Fibroblast of skin of right quadriceps (primary cell): ENCODE data around the gene TWF2.

Experiments used
- DNase-seq: peaks from one replicate; pipeline ENCODE4 v3.0.0-alpha.2; 2013

The TWF2 gene

DNA sequence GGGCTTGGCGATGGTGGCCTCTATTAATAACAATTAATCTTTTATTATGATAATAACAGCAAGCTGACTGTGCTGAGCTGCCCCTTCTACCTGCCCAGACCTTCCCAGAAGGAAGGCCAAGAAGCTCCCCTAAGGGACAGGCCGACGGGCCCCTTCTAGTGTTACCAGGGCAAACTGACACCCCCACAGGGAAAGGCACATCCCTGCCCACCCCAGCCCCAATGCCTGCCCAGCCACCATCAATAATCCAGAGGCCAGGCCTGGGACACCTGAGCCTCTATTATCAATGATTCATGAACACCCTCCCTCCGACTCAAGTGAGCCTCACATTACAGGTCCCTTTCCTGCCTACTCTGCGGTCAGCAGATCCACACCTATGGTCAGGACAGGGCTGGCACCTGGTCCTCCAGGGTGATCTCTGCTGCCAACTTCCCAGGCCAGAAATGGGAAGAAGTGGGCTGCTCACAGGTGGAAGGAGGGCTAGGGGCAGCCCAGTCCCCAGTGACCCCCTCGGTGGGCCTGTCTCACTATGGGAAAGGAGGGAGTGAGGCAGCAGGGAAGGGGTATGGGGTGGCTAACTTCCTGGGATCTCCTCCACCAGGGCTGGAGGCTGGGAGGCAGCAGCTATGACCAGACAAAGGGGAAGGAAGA is 1.8 kb downstream of the TWF2 start:
- DNase-seq = no peak

DNA sequence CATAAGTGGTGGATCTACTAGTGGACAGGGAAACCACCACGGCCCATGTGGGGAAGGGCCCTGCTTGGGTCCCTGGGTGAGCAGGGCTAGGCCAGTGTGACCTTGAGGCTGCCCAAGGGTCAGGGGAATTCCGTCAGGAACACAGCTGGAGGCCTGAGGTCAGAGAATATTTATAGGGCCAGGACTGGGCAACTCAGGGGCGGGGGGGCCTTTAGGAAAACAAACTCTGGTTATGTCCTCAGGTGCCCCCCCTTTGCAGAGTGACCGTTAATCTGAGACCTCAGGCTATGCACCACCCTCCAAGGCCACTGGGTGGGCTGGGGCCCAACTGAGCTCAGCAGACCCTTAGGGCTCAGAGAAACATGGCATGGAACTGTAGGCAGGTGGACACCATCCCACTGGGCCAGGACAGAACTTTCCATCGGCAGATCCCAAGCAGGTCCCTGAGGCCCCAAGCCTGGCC is 2.5 kb downstream of the TWF2 start:
- DNase-seq = no peak

DNA sequence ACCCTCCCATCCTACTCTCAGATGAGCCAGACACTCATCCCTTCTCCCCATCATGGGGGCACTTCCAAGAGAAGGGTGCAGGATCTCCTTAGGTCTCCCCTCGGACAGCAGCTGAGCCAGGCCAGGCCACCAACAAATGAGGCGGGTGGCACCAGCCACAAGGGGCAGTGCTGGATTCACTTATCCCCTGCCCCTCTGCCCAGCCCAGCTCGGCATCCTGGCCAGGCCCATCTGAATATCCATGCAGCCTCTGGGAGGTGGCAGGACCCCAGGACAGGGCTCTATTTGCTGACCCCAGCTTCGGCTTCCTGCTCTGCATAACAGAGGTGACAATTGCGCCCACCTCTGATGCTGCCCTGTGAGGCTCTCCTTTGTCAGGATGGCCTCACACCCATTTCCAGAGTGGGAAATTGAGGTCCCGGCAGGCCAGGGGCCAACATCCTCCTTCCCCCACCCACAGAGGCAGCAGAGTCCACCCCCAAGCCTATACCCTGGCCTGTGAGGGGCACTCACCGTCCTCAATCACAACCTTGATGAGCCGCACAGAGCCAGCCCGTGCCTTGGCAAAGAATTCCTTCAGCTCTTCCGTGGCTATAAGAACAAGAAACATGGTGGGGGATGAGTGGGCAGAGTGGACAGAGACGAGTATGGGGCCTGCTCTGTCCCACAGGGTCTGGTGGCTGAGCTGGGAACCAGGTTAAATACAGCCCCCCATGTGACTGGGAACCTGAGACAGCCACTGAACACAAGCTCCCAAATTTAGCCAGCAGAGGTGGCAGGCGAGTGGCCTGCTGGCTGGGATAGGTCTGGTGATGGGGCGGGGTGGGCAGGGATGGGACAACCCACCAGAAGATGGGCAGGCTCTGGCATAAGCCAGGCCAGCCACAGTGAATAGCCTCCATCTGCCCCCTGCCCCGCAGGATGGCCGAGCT is 4.2 kb downstream of the TWF2 start:
- no peak for DNase-seq

GRCh38 chr3:52233968-52234367 is 5.0 kb downstream of the TWF2 start:
- DNase-seq = no peak

DNA sequence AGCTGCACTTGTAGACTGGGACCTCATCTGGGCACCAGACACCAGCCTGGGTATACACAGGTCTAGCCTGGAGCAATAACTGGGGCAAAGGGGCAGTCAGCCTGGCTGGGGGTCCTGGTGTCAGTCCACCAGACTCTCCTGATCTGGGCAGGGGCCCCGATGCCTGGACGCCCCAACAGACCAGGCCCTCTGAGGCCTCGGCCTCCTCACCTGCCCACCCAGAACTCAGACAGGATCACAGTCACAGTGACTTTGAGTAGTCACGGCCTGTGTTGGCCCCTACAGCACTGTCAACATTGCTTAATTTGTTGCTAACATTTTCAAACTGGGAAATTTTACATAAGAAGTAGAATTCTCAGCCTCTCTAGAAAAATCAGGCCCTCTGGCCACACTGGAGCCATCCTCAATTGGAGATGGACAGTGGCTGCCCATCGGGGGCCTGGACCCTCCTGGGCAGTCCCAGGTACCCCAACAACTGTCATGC is 5.8 kb downstream of the TWF2 start:
- DNase-seq = no peak

DNA sequence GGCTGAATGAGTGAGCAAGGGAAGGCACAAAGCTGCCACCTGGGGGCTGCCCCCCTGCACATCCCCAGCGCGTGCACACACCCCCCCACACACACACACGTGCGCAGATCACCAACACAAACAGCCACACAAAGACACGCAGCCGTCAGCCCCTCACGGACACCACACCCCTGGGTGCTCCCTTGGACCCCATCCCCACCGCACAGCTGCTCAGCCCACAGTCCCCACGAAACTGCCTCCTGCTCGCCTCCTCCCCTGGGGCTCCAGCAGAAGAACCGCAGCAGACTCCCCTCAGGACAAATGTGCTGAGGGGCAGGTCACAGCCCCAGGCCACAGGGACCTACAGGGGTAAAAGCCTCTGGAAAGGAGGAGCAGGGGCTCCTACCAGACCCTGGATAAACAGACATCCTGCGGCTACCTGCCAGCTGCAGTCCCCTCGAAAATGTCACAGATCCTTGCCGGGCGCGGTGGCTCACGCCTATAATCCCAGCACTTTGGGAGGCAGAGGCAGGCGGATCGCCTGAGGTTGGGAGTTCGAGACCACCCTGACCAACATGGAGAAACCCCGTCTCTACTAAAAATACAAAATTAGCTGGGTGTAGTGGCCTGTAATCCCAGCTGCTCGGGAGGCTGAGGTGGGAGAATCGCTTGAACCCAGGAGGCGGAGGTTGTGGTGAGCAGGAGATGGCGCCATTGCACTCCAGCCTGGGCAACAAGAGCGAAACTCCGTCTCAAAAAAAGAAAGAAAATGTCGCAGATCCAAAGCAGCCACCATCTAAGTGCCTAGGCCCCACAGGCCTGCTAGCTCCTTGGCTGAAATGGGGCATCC is 6.5 kb downstream of the TWF2 start:
- no peak for DNase-seq

GRCh38 chr3:52231502-52232278 is 7.3 kb downstream of the TWF2 start:
- peak; percentile 36 for DNase-seq

DNA sequence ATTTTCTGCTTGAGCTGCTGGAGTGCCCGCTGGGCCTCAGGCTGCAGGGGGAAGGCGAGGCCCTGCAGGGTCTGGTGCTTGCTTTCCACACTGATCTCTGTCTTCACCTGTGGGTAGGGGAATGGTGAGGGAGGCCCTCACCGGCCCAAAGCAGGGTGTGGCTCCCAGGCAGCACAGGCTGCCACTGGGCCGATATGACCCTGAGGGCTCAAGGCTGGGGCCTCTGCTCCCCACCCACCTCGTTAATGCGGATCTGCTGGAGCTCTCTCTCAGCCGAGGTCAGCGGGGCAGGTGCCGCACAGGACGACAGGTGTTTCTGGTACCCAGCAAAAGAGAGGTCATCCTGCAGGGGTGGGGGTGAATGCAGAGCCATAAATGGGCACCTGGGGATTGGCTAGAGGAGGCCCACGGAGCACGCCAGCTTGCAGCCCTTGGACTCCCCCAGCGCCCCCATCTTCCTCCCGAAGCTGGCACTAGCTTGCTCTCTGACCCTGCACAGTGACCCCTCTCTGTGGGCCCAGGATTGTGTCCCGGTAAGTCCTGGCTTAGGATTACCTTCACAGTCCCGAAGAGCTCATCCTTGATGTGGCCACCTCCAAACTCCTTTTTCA is 8.0 kb downstream of the TWF2 start:
- DNase-seq = no peak

DNA sequence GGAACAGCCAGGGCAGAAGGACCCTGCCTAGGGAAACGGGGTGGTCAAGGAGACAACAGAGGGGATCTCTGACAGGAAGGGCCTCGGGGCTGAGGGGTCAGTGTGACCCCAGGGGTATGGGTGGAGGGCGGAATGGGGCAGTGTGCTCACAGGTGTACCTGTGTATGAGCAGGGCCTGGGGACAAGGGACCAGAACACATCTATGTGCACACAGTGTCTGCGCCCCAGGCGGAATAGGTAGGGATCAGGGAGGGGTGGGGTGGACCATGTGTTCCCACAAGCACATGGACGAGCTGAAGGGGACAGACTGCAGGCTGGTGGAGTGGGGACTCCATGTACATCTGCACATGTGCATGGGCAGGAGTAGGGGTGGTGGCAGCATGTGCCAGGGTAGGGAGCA is 8.5 kb downstream of the TWF2 start:
- no peak for DNase-seq

- DNase-seq = no peak
These were observed 9.3 kb downstream of the TWF2 start for GRCh38 chr3:52229656-52230055.

DNA sequence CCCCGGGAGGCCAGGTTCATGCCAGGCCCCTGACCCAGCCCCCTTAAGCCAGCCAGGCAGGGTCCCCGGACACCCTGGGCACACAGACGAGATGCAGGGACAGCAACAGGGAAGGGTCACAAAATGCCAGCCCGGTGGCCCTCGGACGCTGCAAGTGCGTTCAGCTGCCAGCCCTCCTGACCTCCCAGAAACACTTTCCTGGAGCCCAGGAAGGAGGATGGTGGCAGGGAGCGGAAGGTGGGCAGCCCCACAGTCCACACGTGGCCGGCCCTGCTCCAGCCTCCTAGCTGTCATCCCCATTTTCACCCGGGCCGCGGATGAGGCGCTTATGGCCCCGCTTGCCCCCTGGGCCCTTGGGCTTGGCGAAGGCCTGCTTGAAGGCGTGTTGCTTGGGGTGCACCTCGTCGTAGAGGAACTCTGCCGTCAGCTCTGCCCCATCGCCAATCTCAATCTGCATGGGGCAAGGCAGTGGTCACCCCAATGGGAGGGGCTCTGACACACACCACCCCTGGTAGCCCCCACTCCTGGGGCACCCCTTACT is 10.1 kb downstream of the TWF2 start:
- no peak for DNase-seq

DNA sequence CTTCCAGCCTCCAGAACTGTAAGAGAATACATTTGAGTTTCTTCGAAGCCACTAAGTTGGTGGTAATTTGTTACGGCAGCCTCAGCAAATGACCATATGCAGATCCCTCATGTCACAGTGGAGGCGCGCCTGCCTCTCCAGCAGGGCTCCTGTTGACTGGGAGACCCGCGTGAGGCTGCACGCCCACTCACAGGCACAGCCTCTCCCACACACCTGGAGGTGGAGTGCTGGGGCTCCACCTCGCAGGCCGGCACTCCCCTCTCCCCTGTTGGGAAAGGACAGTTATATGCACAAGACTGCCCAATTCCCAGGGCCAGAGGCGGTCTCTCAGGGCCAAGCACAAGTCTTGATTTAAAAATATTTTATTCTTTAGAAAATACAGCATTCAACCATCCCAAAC is 10.7 kb downstream of the TWF2 start:
- DNase-seq = no peak

DNA sequence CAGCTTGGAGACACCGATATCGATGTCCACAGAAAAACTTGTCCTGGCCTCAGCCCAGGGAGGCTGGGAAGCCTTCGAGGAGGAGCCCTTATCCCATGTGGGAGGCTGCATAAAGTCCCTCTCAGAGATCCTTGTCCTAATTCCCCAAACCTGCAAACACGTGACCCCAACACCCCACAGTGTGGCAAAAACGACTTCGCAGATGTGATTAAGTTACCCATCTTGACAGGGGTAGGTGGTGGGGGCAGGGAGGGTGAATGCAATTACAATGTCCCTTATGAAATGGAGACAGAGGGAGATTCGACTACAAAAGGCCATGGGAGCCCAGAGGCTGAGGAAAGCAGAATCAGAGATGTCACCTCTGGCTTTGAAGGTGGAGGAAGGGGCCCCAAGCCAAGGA is 11.2 kb downstream of the TWF2 start:
- DNase-seq = no peak

GRCh38 chr3:52227117-52227516 is 11.8 kb downstream of the TWF2 start:
- DNase-seq = no peak

GRCh38 chr3:52226229-52226817 is 12.6 kb downstream of the TWF2 start:
- no peak for DNase-seq

DNA sequence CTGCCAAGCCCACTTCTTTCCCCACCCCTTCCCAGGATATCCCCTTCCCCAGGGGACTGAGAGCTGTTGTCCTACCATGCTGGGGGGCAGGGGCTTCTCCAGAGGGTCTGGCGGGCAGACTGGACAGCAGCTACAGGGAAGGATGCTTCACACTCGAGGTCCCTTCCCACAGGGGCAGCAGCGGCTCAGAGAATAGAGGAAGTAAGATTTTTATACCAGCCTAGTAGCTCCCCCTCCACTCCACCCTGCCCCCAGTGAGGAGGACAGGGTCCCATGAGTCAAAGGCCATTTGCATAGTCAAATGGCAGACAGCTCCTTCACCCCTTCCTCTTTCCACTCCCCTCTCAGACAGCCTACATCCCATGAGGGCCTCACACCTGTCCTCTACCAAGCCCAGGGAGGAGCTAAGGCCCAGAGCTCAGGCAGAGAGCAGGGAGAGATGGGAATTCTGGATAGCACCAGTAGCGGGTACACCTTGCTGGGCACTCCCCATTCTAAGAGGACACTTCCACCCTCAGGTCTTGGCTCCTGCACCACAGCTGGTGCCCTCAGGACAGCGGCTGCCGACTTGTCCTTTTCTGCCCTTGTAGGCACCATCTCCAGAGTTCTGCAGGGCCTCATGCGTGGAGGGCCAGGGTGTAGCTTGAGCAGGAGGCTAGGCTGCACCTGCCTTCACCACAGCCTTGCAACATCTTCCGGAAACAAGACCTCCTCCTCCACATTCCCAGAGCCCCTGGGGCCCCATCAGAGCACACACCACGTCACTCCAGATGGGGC is 13.3 kb downstream of the TWF2 start, which contains the start of gene TLR9:
TLR9 (minus strand) TSS at position 194 of the 777 bp plus-strand sequence; CDS start at position 78, 116 bp downstream.
- DNase-seq = no peak

DNA sequence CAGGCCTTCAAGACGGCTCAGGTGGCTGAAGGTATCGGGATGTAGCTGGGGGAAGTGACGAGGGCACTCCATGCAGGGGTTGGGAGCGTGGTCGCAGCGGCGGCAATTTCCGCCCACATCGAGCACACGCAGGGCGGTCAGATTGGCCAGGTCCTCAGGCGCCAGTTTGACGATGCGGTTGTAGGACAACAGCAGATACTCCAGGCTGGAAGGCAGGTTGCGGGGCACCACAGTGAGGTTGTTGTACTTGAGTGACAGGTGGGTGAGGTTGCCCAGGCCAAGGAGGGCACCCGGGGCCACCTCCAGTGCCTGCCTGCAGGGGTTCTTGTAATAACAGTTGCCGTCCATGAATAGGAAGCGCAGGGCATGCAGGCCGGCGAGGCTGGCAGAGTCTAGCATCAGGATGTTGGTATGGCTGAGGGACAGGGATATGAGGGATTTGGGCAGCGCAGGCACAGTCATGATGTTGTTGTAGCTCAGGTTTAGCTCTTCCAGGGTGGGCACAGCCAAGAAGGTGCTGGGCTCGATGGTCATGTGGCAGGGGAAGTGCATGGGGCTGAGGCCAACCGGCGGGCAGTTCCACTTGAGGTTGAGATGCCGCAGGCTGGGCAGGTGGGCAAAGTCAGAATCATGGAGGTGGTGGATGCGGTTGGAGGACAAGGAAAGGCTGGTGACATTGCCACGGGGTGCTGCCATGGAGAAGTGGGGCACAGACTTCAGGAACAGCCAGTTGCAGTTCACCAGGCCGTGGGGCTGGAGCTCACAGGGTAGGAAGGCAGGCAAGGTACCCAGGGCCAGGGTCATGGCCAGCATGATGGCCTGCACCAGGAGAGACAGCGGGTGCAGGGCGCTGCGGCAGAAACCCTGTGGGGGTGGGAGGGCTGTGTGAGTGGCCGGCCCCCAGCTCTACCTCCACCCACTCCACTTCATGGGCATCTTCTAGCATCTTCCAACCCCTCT is 15.2 kb downstream of the TWF2 start:
- no peak for DNase-seq

DNA sequence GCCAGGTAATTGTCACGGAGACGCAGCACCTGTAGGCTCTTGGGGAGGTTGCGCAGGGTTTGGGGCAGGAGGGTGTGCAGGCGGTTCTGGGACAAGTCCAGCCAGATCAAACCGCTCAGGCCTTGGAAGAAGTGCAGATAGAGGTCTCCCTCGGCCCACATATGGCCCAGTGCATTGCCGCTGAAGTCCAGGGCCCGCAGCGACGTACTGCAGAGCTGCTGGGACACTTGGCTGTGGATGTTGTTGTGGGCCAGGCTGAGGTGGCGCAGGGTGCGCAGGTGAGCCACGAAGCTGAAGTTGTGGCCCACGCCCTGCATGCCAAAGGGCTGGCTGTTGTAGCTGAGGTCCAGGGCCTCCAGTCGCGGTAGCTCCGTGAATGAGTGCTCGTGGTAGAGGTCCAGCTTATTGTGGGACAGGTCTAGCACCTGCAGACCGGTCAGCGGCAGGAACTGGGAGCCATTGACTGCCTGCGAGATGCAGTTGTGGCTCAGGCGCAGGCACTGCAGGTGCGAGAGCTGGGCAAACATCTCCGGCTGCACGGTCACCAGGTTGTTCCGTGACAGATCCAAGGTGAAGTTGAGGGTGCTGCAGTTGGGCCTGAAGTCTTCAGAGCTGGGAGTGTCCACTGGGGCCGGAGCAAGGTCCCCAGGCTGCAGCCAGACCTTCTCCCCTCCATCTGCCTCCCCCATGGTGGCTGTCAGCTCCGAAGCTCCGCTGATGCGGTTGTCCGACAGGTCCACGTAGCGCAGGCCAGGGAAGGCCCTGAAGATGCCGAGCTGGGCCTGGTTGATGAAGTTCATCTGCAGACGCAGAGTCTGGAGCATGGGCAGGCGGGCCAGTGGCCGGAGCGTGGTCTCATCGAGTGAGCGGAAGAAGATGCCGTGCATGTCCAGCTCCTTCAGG is 16.4 kb downstream of the TWF2 start:
- DNase-seq = no peak
